Brain pericyte (primary cell): ENCODE results near the gene IFNAR1.

Source experiments
- DNase-seq: peaks from one replicate; pipeline ENCODE4 v3.0.0-alpha.2; 2012; ENCODE audit warnings: low read depth, low spot score

IFNAR1 gene

GRCh38 chr21:33324291-33325221 is at the start of gene IFNAR1:
Gene IFNAR1 (plus strand): TSS chr21:33324970. CDS start chr21:33325056, 86 bp downstream.
- peak; percentile 97 for DNase-seq

GRCh38 chr21:33278721-33279120 is 46.0 kb upstream of the IFNAR1 start:
- DNase-seq = no peak

- no peak for DNase-seq
Observed at GRCh38 chr21:33279330-33279820, 45.4 kb upstream of the IFNAR1 start.

- no peak for DNase-seq
Observed at GRCh38 chr21:33281096-33281652, 43.6 kb upstream of the IFNAR1 start.

GRCh38 chr21:33283203-33283602 is 41.6 kb upstream of the IFNAR1 start:
- no peak for DNase-seq

- DNase-seq = no peak
Observed at GRCh38 chr21:33286076-33286475, 38.7 kb upstream of the IFNAR1 start.

- no peak for DNase-seq
Observed at GRCh38 chr21:33286600-33287456, 37.9 kb upstream of the IFNAR1 start.

- no peak for DNase-seq
Observed at GRCh38 chr21:33289199-33289819, 35.5 kb upstream of the IFNAR1 start.

- DNase-seq = no peak
Observed at GRCh38 chr21:33290441-33290840, 34.3 kb upstream of the IFNAR1 start.

GRCh38 chr21:33291686-33292085 is 33.1 kb upstream of the IFNAR1 start:
- no peak for DNase-seq

- DNase-seq = no peak
Observed at GRCh38 chr21:33292724-33293123, 32.0 kb upstream of the IFNAR1 start.

GRCh38 chr21:33293136-33293535 is 31.6 kb upstream of the IFNAR1 start:
- DNase-seq = no peak

GRCh38 chr21:33293811-33294216 is 31.0 kb upstream of the IFNAR1 start:
- no peak for DNase-seq

- DNase-seq = no peak
Observed at GRCh38 chr21:33296156-33296555, 28.6 kb upstream of the IFNAR1 start.

- no peak for DNase-seq
Observed at GRCh38 chr21:33299181-33299752, 25.5 kb upstream of the IFNAR1 start.

- no peak for DNase-seq
Observed at GRCh38 chr21:33300701-33301631, 23.8 kb upstream of the IFNAR1 start.

- DNase-seq = no peak
Observed at GRCh38 chr21:33301632-33302002, 23.2 kb upstream of the IFNAR1 start.

- no peak for DNase-seq
Observed at GRCh38 chr21:33302055-33302454, 22.7 kb upstream of the IFNAR1 start.

- DNase-seq = no peak
Observed at GRCh38 chr21:33302796-33303195, 22.0 kb upstream of the IFNAR1 start.

GRCh38 chr21:33305344-33305671 is 19.5 kb upstream of the IFNAR1 start:
- no peak for DNase-seq
